Fibroblast of skin of back (primary cell): ENCODE data around the gene VWC2L.
A peak's percentile ranks its signal among the peaks of the same experiment; 100 is the strongest.

Experiments used
- DNase-seq: peaks from one replicate; pipeline ENCODE4 v3.0.0-alpha.2; 2013

The VWC2L gene

DNA sequence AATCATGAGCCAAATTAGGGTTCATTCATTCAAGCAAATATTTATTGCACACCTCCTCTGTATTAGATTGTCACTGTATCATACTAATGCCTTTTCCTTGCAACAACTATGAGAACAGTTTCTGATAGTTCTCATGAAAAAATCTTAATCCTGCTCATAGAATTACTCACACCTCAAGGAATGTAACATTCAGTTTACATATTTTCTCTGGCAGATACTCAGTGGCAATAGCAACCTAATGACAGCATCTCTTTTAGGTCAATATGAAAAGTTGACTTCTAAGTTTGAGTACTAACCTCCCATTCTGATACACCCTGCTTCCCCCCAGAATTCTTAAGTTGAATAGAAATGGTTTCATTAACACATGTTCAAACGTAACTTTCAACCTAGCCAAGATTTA is 132.0 kb downstream of the VWC2L start:
- peak; percentile 84 for DNase-seq

DNA sequence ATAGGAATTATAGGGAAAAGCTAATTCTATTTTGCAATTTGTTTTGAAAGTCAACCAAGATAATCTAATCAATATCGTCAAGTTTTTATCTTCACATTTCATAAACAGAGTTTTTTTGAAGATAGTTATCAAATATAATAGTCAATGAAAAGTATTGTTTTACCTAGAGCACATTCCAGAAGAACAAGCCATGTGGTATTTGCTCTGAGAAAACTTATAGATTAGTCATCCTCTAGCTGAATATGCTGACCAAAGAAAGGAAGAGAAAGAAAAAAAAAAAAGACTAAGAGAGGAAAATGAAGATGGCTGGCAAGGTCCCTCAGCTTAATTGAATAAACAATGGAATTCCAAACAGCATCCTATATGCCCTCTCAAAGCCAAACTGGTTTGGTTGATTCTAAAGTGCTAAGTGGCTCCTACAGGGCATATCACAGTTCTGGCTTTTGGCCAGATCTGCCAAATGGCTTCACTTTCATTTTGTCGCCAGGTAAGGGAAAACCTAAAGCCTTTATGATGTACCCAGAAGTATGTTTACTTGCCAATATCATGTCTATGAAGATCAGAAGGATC is 132.6 kb downstream of the VWC2L start:
- DNase-seq, result peak; percentile 83

DNA sequence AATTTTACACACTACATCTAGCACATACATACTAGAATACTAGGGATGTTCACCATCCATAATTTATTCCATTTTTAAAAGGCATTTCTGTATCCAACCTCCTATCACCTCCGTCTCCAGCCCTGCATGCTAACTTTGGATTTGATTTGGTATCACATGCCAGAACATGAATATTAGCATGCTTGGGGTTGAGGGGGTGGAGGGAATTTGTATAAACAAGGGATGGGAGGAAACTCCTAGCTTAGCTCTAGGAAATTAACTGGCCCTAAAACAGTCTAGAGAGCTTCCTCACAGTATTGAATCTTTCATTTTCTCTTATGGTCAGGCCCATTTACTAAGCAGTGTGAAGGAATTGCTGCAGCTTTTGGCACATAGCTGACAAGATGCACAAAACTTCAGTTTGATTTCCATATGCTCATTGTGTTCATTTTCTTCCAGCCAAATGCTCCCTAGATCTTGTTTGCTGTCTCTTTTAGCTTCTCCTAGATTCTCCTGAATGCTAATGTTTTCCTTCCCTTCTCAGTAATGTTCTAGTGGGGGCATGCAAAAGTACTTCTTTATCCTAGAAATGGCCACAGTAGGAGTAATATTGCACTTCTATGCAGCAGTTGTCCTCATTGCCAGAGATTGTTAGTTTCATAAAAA is 135.2 kb downstream of the VWC2L start:
- no peak for DNase-seq

DNA sequence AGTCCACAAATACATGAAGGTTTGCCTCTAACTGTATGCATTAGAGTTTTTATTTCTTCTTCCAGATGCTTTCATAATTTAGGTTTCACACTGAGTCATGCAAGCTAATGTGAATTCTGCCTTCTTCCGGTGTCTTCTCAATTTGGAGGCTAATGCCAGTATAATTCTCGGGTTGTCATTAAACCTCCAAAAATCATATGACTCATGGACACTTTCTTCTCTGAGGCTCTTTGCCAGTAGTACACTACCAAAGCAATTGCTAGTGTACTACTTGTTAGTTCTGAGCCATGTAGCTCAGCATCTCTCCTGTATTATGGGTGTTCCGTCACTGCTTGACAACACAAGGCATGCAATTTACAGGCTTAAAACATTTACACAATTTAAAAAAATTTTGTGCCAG is 137.1 kb downstream of the VWC2L start:
- no peak for DNase-seq

DNA sequence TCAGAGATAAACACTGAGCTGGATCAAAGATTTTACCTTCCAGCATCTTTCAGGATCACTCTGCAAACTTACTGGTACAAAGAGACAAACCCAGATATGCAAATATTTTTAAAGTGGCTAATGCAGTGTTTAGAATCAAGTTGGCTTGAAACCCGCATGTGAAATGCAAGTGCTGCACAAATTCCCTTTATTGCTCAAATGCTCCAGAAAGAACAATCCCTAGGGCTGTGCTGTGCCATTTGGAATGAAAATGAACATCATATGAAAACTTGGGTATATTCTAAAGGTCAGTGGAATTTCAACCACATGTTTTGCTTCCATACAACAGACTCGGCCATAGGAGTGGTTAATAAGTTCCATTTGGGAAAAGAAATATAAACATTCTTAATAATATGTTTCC is 139.1 kb downstream of the VWC2L start:
- DNase-seq, result no peak

DNA sequence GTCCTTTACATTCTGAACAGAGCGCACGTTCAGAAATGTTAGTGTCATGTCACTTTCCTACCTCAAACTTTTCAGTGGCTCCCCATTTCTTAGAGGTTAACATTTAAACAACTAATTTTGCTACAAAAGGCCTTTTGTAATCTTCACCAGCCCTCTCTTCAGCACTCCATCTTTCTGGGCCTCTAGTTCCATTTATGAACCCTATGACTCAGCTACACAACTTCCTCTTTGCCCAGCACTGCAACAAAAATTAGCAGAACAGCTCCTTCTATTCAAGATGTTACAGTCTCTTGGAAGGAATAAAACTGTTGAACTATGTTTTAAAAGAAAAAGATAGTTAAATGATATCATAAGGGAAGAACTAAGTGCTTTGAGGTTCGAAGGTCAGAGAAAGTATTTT is 139.9 kb downstream of the VWC2L start:
- DNase-seq, result no peak

DNA sequence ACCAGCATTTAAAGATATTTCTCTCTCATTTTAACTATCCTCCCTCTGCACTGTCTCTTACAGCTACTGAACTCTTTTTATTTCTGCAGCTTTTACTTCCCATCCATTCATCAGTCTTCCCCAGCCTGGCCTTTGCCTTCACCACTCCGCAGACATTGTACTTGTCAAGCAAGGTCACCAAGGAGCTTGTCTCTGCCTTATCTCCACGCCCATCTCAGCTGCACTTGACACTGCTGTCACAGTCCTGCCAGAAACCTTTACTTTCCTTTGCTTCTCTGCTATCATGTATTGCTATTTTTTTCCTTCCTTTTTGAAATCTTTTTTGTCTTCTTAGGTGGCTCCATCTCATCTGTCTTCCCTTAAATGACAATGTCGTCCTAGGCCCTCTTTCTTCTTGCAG is 147.0 kb downstream of the VWC2L start:
- DNase-seq, result no peak

DNA sequence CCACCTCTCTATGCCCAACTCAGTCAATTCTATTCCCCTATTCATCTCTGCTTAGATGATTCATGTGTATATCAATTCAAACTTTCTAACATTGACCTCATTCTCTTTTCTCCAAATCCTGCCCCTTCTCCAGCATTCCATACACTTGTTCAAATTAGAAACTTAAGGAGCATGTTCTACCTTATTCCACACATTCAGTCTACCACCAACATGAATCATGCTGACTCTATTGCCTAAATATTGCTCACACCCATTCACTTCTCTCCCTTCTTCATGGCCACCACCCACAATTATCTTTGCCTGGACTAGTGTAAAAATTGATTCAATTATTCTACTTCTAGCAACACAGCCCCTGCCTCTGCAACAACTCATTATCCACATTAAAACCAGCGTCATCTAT is 147.5 kb downstream of the VWC2L start:
- no peak for DNase-seq

DNA sequence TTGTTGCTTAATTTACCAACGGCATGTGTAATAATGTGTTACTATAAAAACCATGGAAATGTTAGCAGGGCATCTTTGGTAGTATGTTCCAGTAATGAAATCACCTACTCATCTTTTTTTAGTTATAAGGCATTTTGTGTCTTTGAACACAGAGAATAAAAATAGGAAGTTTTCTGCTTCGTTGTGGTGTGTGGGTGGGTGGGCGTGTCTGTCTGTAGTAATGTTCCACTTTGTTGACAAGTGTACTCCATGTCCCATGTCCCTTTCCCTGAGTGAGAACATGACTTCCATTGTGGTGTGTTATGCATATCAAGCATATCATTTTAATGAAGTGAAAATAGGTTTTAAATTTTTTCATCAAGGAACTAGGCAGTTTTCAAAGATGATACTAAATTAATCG is 149.3 kb downstream of the VWC2L start:
- no peak for DNase-seq

DNA sequence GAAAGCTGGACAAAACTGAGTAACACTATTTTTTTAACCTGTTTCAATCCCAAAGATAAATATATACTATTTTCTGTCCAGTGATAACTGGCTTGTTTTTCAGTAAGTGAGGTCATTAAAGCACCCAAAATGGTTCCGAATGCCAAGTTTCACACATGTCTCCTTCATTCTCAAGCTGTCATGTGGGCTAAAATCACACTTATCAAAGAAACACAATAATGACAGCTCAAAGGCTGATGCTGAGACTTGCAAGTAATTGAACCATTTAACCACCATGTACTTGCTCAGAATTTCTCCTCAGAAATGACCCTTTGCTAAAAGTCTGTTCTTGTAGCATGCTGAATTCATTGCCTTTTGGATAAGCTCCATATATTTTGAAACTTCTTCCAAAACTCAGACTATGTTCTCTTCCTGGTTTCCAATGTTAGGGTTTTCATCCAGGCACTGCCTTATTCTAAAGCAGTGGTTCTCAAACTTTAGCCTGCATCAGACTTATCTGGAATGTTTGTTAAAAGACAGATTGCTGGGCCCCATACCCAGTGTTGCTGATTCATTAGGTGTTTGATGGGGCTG is 149.8 kb downstream of the VWC2L start:
- DNase-seq, result no peak

DNA sequence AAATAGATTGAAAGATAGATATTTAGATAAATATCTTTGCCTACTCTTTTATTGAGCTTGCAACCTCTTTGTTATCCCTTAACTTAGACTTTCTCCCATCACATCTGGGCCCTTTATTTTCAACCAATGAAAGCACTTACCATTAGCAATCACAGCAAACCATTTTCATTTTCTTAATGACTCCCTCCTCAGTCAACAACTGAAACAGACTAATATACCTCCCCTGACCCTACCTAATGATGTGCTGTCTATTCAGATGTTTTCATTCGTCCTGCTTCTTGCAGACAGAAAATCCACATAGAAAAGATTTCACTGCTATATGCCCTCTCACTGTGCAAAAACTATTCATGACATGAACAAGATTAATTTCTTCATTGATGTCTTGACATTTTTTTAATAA is 154.4 kb downstream of the VWC2L start:
- no peak for DNase-seq

DNA sequence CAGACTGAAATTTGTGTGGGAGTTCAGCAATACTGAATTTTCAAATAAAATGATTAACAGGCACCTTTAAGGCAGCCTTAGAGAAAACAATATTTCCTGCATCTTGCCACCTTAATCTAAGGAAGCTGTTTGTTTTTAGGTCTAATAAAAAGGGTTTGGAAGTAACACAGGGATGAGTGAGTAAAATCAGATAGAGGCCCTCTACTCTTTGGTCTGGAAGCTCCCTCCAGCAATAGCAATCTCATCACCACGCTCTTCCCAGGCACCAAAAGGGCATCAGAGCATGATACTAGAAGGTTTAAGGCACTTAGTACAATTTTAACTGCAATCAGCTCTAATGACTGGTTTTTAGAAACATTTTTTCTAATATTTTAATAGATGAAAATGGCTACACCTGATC is 155.6 kb downstream of the VWC2L start:
- DNase-seq, result no peak

DNA sequence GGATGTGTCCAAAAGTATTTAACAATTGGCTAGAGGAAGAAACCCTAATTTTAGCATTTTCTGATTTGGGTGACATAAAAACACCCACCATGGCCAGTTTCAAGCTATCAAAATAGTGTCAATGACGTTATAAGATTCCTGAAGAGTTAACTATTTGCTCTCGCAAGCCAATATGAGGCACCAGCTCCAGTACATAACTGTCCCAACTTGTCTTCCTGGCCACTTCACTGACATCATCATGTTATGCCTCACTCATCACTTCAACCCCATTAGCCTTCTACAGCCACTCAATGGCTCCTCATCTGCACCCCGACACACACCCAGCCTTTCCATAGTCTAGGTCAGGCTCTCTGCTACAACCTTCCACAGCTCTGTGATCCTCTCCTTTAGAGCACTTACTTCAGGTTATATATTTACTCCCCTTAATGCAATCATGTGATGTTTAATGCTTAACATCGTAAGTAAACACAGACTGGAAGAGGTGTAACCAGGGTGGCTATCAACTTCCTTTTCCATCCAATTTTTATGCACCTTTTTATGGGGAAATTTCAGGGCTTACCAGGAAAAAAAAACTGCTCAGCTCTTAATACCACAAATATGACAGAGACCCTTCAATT is 158.7 kb downstream of the VWC2L start:
- DNase-seq, result no peak

DNA sequence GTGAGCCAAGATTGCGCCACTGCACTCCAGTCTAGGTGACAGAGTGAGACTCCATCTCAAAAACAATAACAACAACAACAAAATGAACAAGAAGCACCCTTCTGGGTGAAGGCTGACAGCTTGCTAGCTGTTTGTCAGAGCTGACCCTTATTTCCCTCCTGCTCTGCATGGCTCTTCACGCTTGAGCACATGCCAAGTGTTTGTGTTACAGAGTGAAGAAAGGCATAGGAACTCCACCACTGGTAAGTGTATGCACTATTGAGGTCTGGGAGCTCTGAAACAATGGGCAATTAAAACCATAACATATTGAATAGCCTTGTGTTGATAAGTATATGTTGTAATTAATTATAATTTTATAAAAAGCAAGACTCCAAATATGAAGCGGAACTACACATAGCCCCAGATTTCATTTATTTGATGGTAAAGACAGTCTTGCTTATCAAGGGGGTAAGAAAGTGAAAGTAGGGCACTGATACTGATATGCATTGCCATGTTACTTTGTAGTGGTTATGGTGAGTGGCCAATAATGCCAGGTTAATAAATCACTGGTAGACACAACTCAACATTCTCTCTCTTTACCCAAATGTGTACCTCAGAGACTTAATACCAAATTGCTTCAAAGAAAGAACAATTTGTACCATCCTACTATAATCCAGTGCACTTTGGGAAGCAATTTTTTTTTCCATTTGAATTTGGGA is 163.4 kb downstream of the VWC2L start:
- DNase-seq, result no peak

DNA sequence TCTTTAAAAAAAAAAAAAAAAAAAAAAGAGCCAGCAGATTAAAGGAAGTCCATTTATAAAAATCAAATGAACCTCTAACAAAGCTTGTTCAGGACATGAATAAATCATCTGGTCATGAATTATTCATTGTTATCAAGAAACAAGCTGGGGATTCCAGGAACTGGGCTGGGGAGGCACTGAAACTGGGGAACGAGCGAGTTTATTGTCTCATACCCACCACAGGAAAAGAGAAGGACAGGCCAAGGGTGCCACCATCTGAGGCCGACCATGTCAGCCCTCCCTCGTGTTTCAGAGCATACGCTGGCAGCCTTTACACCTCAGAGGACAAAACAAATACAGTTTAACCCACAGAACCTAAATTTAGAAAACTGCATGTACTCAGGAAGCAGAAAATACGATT is 164.2 kb downstream of the VWC2L start:
- no peak for DNase-seq

DNA sequence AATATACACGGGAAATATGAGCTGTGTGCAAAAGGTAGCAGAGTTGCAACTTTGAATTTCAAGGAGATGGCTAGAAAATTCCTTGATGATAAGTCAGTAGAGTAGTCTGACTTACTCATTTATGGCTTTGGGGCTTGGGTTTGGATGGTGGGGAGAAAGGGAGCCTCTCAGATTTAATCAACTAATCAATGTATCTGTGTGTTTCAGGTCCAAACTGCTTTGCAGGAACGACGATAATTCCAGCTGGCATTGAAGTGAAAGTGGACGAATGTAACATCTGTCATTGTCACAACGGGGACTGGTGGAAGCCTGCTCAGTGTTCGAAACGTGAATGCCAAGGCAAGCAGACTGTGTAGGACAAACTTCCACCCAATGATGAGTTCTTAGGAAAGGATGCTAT is 164.6 kb downstream of the VWC2L start:
- no peak for DNase-seq

DNA sequence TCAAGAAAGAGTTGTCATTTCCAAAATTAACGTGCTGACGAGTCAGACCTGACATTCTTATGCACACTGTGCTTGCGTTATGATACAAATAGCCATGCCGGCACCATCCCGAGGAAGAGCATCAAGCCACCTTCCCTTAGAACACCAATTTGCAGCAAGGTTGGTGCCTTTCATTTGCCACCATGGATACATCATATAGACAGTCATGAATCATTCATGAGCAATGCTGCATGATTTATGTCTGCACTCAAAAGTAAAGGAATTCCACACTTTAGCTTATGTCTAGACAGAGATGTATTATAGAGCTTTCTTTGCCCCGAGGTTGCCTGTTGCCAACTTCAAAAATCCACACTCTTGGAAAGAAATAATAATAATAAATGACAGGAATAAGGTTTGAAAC is 166.9 kb downstream of the VWC2L start:
- peak; percentile 64 for DNase-seq

DNA sequence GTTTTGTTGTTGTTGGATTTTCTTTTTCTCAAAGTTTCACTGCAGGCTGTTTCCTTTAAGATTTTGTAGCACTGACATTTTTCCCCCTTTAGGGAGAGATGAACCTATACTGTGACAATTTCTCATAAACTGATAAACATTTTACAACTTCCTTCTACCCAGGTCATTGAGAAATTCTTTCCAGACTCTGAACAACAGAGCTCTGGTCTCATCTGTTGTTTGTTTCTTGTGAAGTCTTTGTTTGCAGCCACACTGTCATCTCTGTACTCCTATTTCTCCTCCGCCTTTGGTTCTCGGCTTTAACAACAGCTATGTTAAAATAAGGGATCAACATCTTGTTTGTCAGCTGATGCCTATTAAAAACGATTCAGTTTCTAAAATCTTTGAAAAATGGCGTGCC is 167.6 kb downstream of the VWC2L start:
- no peak for DNase-seq

DNA sequence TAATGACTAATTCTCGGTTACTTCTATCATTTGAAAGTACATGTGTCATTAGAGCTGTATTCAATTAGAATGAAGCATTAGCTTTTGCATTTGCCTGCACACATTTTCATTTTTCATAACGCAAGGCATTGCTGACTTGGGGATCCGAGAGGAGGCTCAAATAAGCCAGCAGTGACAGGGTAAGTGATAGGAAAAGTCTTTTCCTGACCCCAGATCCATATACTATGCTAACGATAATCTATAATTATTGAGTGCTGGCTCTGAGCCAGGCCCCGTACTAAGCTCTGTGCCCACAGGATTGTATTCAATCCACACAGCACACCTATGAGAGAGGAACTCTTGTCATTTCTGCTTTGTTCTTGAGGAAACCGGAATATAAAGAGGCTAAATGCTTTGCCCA is 168.2 kb downstream of the VWC2L start:
- DNase-seq, result no peak

DNA sequence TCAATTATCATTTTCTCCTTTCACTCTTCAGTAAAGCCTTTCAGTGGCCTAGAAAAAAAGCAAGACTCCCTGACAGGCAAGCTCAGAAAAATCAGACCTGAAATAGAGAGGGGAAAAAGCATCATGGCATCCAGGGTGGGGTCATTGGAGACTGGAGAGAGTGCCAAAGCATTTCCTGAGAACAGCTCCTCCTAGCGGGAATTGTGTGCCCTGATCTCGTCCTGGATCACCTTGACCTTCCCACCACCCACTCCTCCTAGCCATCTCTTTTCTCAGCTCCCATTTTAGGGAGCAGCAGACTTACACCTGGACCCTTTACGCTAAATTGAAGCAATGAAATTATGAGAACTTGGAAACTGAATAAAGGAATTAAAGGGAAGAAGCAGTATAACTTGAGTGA is 176.6 kb downstream of the VWC2L start:
- DNase-seq, result no peak

DNA sequence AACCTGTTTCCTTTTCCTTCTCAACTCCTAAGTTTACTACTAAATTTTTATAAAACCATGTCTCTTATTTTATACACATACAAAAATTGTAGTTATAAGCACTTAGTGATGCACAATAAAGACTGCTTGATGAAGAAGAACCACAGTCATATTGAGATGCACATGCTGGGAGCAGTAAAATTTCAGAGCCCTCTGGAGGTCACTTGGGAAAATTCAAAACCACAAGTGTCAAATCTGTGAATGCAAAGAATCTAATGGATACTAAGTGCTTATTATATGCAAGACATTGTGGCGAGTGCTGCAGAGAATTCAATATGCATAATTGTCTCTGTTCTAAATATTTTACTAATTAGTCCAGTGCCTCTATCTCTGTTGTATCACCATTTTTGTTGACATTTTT is 180.5 kb downstream of the VWC2L start:
- peak; percentile 31 for DNase-seq

DNA sequence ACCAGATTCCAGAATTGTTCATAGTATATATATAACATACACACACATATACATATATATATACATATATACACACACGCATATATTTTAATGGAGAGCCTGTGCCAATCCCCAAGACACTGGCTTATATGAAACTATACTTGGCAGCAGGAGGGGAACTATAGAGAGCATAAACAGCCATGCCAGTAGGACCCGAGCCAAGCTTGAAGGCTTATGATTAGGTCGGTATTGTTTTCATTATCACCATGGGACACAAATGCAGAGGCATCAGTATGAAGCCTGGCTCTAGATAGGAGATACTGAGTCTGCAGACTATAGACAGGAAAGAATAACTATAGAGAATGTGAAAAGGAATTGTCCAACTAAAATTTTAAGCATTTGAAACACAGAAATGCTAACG is 181.2 kb downstream of the VWC2L start:
- no peak for DNase-seq

DNA sequence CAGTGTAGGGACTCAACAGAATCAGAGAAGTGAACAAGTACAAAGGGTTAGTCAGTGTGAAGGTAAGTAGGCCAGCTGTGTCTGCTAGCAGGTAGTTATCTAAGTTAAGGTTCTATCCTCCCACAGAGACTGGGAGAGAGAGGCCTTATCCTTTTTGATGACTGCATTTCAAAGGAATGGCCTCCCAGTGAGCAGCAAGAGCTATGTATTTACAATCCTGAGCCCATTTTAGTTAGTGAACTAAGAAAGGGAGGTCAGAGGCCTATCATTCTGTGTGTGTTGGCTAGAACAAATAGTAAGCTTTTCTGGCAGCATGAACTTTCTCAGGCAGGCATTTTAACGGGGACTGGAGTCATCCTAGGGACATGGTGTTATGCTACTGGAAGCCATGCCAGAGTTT is 182.9 kb downstream of the VWC2L start:
- DNase-seq, result peak; percentile 92
